HEK293T (cell line): ENCODE data around the gene BLACAT1.
A peak's percentile ranks its signal among the peaks of the same experiment; 100 is the strongest.

ENCODE experiments used
- CTCF ChIA-PET: fragments of 350-600 bp; formaldehyde crosslinking; extraction: SDS; loops from one replicate; lab custom pipeline; 2021; ENCODE audit warnings: antibody characterized with exemption, inconsistent platforms; lab: Yijun Ruan, JAX
- POLR2A ChIA-PET: fragments of 350-600 bp; formaldehyde crosslinking; extraction: SDS; loops from one replicate; lab custom pipeline; 2020; ENCODE audit warnings: antibody characterized with exemption, inconsistent platforms; lab: Yijun Ruan, JAX
- DNase-seq: peaks from one replicate; pipeline ENCODE4 v3.0.0; 2012; ENCODE audit warnings: mixed read lengths; ENCODE audit errors: extremely low spot score
- ARNT ChIP-seq: fragments of 450-650 bp; IDR thresholded peaks from 2 replicates; pipeline ENCODE4 v1.6.1; 2017; ENCODE audit warnings: mild to moderate bottlenecking
- BHLHE40 ChIP-seq: fragments of 450-650 bp; IDR thresholded peaks from 2 replicates; pipeline ENCODE4 v1.6.1; 2016; ENCODE audit warnings: mild to moderate bottlenecking, moderate library complexity, borderline replicate concordance
- CTBP1 ChIP-seq: fragments of 450-650 bp; IDR thresholded peaks from 2 replicates; pipeline ENCODE4 v1.6.1; 2016; ENCODE audit warnings: borderline replicate concordance
- ELF4 ChIP-seq: fragments of 450-650 bp; IDR thresholded peaks from 2 replicates; pipeline ENCODE4 v1.6.1; 2017; ENCODE audit warnings: antibody characterized with exemption
- FOXA1 ChIP-seq: fragments of 450-650 bp; IDR thresholded peaks from 2 replicates; pipeline ENCODE4 v1.6.1; 2016; ENCODE audit warnings: mild to moderate bottlenecking
- FOXK2 ChIP-seq: fragments of 450-650 bp; IDR thresholded peaks from 2 replicates; pipeline ENCODE4 v1.6.1; 2016; ENCODE audit warnings: mild to moderate bottlenecking
- FOXM1 ChIP-seq: fragments of 450-650 bp; IDR thresholded peaks from 2 replicates; pipeline ENCODE4 v1.6.1; 2017; ENCODE audit warnings: mild to moderate bottlenecking, borderline replicate concordance
- HDGF ChIP-seq: fragments of 450-650 bp; IDR thresholded peaks from 2 replicates; pipeline ENCODE4 v1.6.1; 2017; ENCODE audit warnings: antibody characterized with exemption, borderline replicate concordance
- L3MBTL2 ChIP-seq: fragments of 450-650 bp; conservative IDR thresholded peaks from 2 replicates; pipeline ENCODE4 v1.6.1; 2016; ENCODE audit warnings: mild to moderate bottlenecking
- LEF1 ChIP-seq: fragments of 450-650 bp; IDR thresholded peaks from 2 replicates; pipeline ENCODE4 v1.6.1; 2017; ENCODE audit warnings: mild to moderate bottlenecking, borderline replicate concordance
- NFRKB ChIP-seq: fragments of 450-650 bp; IDR thresholded peaks from 2 replicates; pipeline ENCODE4 v1.6.1; 2016; ENCODE audit warnings: mild to moderate bottlenecking, moderate library complexity
- PKNOX1 ChIP-seq: fragments of 450-650 bp; IDR thresholded peaks from 2 replicates; pipeline ENCODE4 v1.6.1; 2016
- SP1 ChIP-seq: fragments of 450-650 bp; IDR thresholded peaks from 2 replicates; pipeline ENCODE4 v1.6.1; 2017
- SUZ12 ChIP-seq: fragments of 450-650 bp; IDR thresholded peaks from 2 replicates; pipeline ENCODE4 v1.6.1; 2016; ENCODE audit warnings: mild to moderate bottlenecking
- TARDBP ChIP-seq: fragments of 450-650 bp; IDR thresholded peaks from 2 replicates; pipeline ENCODE4 v1.6.1; 2016
- ZNF384 ChIP-seq: fragments of 450-650 bp; IDR thresholded peaks from 2 replicates; pipeline ENCODE4 v1.6.1; 2016

Gene BLACAT1

GRCh38 chr1:205455581-205456382, at the start of gene BLACAT1:
TSS of gene BLACAT1 (minus strand) at chr1:205456045.
- ChIA-PET POLR2A (interaction anchor here (1.2 kb wide), 1 partner anchor 14 kb away, joined by 4 read pairs; no protein-coding TSS in a partner anchor), CTCF (interaction anchor here (0.9 to 1.2 kb wide), 2 partner anchors 25 to 69 kb away, joined by 4 to 6 read pairs; no protein-coding TSS in a partner anchor)
- no peak for DNase-seq
- no peak for TF ChIP-seq ARNT
- no peak for TF ChIP-seq ZNF384
- TF ChIP-seq CTBP1, result no peak
- TF ChIP-seq SP1, result no peak
- no peak for TF ChIP-seq FOXM1
- TF ChIP-seq NFRKB, result no peak
- TF ChIP-seq PKNOX1, result no peak
- no peak for TF ChIP-seq BHLHE40
- no peak for TF ChIP-seq SUZ12
- TF ChIP-seq L3MBTL2, result no peak
- no peak for TF ChIP-seq LEF1

GRCh38 chr1:205505076-205505729, 49.4 kb upstream of the BLACAT1 start:
- ChIA-PET CTCF (interaction anchor here (0.6 to 1.2 kb wide), 2 partner anchors 9 to 19 kb away, joined by 3 read pairs; no protein-coding TSS in a partner anchor), POLR2A (interaction anchor here (1.5 kb wide), 1 partner anchor 8 kb away, joined by 3 read pairs; no protein-coding TSS in a partner anchor)
- DNase-seq, result peak; percentile 46
- TF ChIP-seq ZNF384, result no peak
- TF ChIP-seq L3MBTL2, result peak; percentile 59

GRCh38 chr1:205504311-205505075, 48.6 kb upstream of the BLACAT1 start, which contains the start of gene CDK18:
TSS of gene CDK18 (plus strand) at chr1:205504669. CDS start at chr1:205523168, 18,499 bp downstream.
- ChIA-PET POLR2A (interaction anchor here (1.5 kb wide), 1 partner anchor 9 kb away, joined by 3 read pairs; no protein-coding TSS in a partner anchor), CTCF (interaction anchor here (0.6 to 1.2 kb wide), 2 partner anchors 9 to 20 kb away, joined by 3 read pairs; no protein-coding TSS in a partner anchor)
- peak; percentile 75 for DNase-seq
- peak; percentile 96 for TF ChIP-seq L3MBTL2
- TF ChIP-seq TARDBP, result no peak
- TF ChIP-seq FOXM1, result no peak
- no peak for TF ChIP-seq SUZ12

GRCh38 chr1:205502992-205503391, 47.1 kb upstream of the BLACAT1 start:
- DNase-seq, result no peak
- no peak for TF ChIP-seq FOXM1
- no peak for TF ChIP-seq HDGF
- TF ChIP-seq TARDBP, result no peak
- no peak for TF ChIP-seq FOXK2
- no peak for TF ChIP-seq NFRKB
- no peak for TF ChIP-seq CTBP1
- TF ChIP-seq L3MBTL2, result no peak
- TF ChIP-seq FOXA1, result no peak
- no peak for TF ChIP-seq SP1
- TF ChIP-seq BHLHE40, result no peak
- no peak for TF ChIP-seq ZNF384
- no peak for TF ChIP-seq LEF1
- TF ChIP-seq ARNT, result no peak
- no peak for TF ChIP-seq ELF4
- no peak for TF ChIP-seq PKNOX1
- no peak for TF ChIP-seq SUZ12
- ChIA-PET CTCF (no interaction called here), POLR2A (no interaction called here)

- POLR2A ChIA-PET, result no interaction called here
Measured at GRCh38 chr1:205502111-205502810, 46.4 kb upstream of the BLACAT1 start.

More at GRCh38 chr1:205502111-205502810, 46.4 kb upstream of the BLACAT1 start:
- CTCF ChIA-PET, result interaction anchor here (0.7 to 4.8 kb wide), 2 partner anchors 8 to 22 kb away, joined by 3 to 22 read pairs; no protein-coding TSS in a partner anchor
- no peak for TF ChIP-seq ELF4
- DNase-seq, result no peak
